ENCODE measurements around the gene SUPT20H.
"Not testable (repeated sequence)": the region's sequence is repeated elsewhere in the genome, so short reads cannot be mapped to it uniquely, and the experiment has no call there.

SUPT20H gene

GRCh38 chr13:37070145-37070695, 10.7 kb upstream of the SUPT20H start:
- no peak for DNase-seq (ENCODE audit: low read depth in 2 of 2)

GRCh38 chr13:37069597-37070103, 10.2 kb upstream of the SUPT20H start:
- no peak for DNase-seq (ENCODE audit: low read depth in 2 of 2)

DNA sequence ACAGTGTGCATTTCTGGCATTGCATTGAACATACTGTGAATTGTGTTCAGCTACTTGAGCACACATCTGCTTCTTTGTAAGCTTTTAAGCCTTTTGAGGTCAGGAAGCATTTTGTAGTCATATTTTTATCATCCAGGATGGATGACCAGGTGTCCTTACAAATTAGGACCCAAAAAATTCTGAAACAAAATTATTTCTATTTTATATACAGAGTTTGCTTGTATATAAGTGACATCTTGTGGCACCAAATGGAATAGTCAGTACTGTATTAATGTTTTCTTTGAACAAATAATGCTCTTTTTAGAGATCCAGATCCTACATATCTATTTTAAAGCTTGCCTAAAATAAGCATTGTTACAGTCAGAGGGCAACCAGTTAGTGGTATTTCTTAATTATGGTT, 9.5 kb upstream of the SUPT20H start:
- no peak for DNase-seq (ENCODE audit: low read depth in 2 of 2)

- DNase-seq (ENCODE audit: low read depth in 2 of 2): no peak
Measured at GRCh38 chr13:37067874-37068273, 8.4 kb upstream of the SUPT20H start.

GRCh38 chr13:37065890-37066526, 6.5 kb upstream of the SUPT20H start:
- DNase-seq (ENCODE audit: low read depth in 2 of 2): no peak

- DNase-seq (ENCODE audit: low read depth in 2 of 2): no peak
Measured at GRCh38 chr13:37059848-37060192, 332 bp upstream of the SUPT20H start.

DNA sequence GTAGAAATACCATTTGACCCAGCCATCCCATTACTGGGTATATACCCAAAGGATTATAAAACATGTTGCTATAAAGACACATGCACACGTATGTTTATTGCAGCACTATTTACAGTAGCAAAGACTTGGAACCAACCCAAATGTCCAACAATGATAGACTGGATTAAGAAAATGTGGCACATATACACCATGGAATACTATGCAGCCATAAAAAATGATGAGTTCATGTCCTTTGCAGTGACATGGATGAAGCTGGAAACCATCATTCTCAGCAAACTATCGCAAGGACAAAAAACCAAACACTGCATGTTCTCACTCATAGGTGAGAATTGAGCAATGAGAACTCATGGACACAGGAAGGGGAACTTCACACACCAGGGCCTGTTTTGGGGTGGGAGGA, 3.3 kb downstream of the SUPT20H start:
- DNase-seq (ENCODE audit: low read depth in 2 of 2): not testable (repeated sequence)

- not testable (repeated sequence) for DNase-seq (ENCODE audit: low read depth in 2 of 2)
Measured at GRCh38 chr13:37053111-37053510, 6.4 kb downstream of the SUPT20H start.

DNA sequence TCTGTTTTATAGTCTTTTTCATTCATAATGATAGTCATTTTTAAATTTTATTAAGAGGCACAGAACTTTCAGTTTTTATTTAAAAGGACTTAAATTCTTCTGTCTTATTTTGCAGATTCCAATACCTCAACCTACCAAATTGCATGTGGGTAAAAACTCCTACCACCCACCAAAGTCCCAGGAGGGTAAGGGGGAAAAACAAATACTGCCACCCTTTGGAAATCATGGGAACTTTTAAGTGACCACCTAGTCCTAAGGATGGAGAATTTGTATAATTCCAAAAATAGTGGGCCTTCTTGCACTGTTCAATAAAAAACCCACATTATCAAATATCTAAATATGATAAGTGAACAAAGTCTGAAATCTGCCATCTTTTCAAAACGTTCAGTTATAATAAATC, 9.7 kb downstream of the SUPT20H start:
- no peak for DNase-seq (ENCODE audit: low read depth in 2 of 2)

DNA sequence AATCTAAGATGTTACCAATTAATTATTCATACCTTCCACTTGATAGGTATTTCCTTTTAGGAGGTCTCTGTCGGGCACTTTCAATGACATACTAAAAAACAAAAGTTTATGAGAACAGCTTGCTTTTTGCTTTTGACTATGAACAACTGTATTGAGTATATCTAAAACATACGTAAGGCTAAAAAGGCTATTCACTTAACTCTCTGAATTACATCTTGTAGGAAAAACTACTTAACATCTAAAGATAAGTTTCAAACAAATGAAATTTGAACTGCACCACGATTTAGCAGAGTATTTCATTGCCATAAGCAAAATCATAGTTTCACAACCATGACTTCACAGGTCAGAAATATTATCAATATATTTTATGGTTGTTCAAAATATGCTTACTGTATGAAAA, 11.6 kb downstream of the SUPT20H start:
- DNase-seq (ENCODE audit: low read depth in 2 of 2): no peak

DNA sequence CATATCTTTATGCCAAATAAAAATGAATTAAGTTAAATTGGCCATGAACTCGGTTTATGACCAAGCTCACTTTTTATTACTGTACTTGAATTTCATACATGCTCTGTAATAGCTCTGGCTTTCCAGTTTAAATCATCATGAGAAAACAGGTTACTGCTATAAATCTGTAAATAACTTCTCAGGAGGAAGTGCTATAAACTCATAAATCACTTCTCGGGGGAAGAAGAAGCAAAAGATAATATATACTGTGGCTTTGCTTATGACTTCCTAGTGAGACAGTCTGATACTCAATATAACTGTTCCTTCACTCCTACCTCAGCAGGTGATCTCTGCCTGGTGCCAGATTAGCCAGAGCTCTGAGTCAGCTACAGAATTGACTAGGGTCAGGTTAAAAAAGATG, 12.5 kb downstream of the SUPT20H start:
- DNase-seq (ENCODE audit: low read depth in 2 of 2): no peak

DNA sequence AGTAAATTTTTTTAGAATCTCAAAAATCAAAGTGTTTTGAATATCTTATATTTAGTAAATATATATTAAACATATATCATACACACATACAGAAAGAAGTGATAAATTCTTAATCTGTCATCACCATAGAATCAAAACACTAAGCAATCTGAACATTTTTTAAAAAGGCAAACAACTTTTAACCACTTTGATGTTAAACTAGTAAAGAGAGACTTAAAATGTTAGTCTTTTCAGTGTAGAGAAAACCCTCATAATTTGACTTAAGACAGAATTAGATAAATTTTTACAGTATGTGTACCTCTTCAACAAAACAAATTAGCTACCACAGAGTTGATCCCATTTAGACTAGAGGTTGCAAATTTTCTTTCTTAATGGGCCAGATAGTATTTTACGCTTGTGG, 13.4 kb downstream of the SUPT20H start:
- no peak for DNase-seq (ENCODE audit: low read depth in 2 of 2)

- DNase-seq (ENCODE audit: low read depth in 2 of 2): no peak
Measured at GRCh38 chr13:37040789-37041188, 18.7 kb downstream of the SUPT20H start.

- DNase-seq (ENCODE audit: low read depth in 2 of 2): no peak
Measured at GRCh38 chr13:37039896-37040295, 19.6 kb downstream of the SUPT20H start.

GRCh38 chr13:37037241-37037640, 22.2 kb downstream of the SUPT20H start:
- no peak for DNase-seq (ENCODE audit: low read depth in 2 of 2)

- no peak for DNase-seq (ENCODE audit: low read depth in 2 of 2)
Measured at GRCh38 chr13:37029617-37030016, 29.9 kb downstream of the SUPT20H start.

- DNase-seq (ENCODE audit: low read depth in 2 of 2): no peak
Measured at GRCh38 chr13:37027639-37028038, 31.8 kb downstream of the SUPT20H start.

DNA sequence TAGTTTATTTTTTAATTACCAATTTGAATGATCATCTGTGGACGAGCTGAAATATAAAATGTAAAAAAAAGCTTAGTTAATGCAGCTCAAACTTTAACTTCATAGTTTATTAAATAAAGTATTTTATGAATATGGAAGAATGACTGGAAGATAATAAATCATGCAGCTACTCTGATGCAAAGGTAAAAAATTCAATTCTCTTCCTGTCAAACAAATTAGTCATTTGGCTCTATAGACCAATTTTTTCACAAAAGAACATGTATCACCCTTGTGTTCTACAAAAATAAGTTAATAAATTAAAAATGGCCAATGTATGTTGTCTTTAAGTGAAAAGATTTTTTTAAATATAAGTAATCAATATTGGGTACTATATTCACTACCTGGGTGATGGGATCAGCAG, 32.7 kb downstream of the SUPT20H start:
- no peak for DNase-seq (ENCODE audit: low read depth in 2 of 2)

DNA sequence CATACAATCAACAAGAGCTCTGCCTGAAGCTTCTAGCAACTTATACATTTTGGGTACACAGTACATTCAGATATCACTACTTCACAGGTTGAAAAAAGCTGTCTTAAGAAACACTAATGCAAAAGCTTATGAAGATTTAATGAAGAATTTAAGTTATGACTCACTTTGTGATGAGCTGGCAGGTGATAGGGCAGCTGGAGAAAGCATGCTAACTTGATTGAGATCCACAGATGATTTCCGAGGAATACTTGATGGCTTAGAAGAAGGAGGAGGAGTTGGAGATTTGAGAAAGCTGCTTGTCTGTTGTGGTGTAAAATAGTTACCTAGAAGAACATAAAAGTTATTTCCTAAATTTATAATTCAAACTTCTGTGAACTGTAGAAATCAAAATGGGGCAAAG, 35.6 kb downstream of the SUPT20H start:
- no peak for DNase-seq (ENCODE audit: low read depth in 2 of 2)

DNA sequence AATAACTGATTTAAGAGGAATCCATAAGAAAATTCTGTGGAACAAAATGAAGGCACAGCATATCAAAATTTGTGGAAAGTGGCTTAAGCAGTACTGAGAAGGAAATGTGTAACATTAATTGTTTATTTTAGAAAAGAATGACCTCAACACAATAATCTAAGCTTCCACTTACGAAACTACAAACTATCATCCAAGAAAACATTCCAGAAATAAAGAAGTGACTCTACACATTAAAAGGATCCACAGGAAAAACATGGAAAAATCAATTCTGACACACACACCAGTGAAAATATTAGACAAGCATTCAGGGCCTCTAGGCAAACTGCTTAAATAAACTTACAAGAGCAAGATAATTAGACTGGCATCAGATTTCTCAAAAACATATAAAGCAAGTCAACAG, 44.9 kb downstream of the SUPT20H start:
- DNase-seq (ENCODE audit: low read depth in 2 of 2): no peak

- DNase-seq (ENCODE audit: low read depth in 2 of 2): no peak
Measured at GRCh38 chr13:37011788-37012187, 47.7 kb downstream of the SUPT20H start.

GRCh38 chr13:37011002-37011401, 48.5 kb downstream of the SUPT20H start:
- no peak for DNase-seq (ENCODE audit: low read depth in 2 of 2)

GRCh38 chr13:37010424-37010823, 49.1 kb downstream of the SUPT20H start:
- no peak for DNase-seq (ENCODE audit: low read depth in 2 of 2)

GRCh38 chr13:37009692-37010091, 49.8 kb downstream of the SUPT20H start:
- DNase-seq (ENCODE audit: low read depth in 2 of 2): no peak

All from stimulated activated CD8-positive, alpha-beta memory T cell treated with anti-CD3 and anti-CD28 coated beads, Interleukin-7, amount 100 ng/mL, for 1 hour (primary cell).